ENCODE measurements around the gene ANGPTL1. TPM values are rescaled to one million over a fixed set of nuclear protein-coding genes. Genes with fewer than 3 reads are reported as not detected.

Gene ANGPTL1
- total RNA-seq, 3 donors from 2014 or later (not counting 1 experiment from before 2014, with no cell fraction given): not detected

DNA sequence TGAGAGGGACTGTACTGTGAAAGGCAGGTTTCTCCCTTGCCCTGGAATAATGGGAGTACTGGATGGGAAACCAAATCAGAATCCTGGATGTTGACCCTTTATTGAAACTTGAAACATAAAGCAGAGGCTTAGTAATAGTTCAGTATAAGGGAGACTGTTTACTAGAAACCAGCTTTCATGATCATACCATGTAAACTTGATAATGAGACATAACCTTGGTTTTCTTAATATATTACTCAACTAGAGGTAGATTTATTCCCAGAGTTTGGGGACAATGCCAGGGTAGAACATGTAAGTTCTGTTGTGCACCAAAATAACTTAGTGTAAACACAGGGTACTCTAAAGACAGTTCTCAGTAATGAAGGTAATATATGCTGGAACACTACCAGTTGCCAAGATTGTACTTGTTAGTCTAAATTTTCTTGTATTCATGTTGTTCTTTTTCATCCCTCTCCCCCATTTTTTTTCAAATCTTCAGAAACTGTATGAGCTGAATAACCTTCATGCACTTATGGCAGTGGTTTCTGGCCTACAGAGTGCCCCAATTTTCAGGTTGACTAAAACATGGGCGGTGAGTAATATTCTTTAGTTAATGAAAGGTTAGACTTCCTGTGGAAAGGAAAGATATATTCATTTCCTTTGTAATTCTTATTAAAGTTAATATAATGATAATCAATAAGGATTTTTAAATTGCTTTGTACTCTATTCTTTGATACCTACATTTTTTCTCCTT, 49.6 kb downstream of the ANGPTL1 start:
- no peak overlapping the region for H3K4me3 ChIP-seq (ENCODE audit: low read length)
- no peaks in the 10 kb centered on the region for H3K4me1 ChIP-seq (ENCODE audit: control insufficient read depth, insufficient read depth, low read length)
- DNase-seq (no peak), ATAC-seq (no peak)
- Mint-ChIP-seq H3K4me1 (peaks cover 0 to 5% of the 10 kb centered on the region in 2 donors), H3K9me3 (no peaks in the 10 kb centered on the region), H3K27ac (no peak overlapping the region), H3K4me3 (no peak overlapping the region), H3K36me3 (no peaks in the 10 kb centered on the region), H3K27me3 (ENCODE audit: low read depth in 2 of 2) (no peaks in the 10 kb centered on the region)
- H3K36me3 ChIP-seq (ENCODE audit: control insufficient read depth, insufficient read depth, low read length): no peaks in the 10 kb centered on the region
- no peak overlapping the region for H3K27ac ChIP-seq (ENCODE audit: low read length)
- no peaks in the 10 kb centered on the region for H3K9me3 ChIP-seq (ENCODE audit: control insufficient read depth, insufficient read depth, low read length)
- no peaks in the 10 kb centered on the region for H3K27me3 ChIP-seq (ENCODE audit: control insufficient read depth, insufficient read depth, low read length)
- no CpG with 5 or more reads among the region's 1 CpG for WGBS (ENCODE audit: insufficient coverage)
- intact Hi-C loops (cut with micrococcal nuclease): no loop called here
- TF ChIP-seq, protein P1, sequence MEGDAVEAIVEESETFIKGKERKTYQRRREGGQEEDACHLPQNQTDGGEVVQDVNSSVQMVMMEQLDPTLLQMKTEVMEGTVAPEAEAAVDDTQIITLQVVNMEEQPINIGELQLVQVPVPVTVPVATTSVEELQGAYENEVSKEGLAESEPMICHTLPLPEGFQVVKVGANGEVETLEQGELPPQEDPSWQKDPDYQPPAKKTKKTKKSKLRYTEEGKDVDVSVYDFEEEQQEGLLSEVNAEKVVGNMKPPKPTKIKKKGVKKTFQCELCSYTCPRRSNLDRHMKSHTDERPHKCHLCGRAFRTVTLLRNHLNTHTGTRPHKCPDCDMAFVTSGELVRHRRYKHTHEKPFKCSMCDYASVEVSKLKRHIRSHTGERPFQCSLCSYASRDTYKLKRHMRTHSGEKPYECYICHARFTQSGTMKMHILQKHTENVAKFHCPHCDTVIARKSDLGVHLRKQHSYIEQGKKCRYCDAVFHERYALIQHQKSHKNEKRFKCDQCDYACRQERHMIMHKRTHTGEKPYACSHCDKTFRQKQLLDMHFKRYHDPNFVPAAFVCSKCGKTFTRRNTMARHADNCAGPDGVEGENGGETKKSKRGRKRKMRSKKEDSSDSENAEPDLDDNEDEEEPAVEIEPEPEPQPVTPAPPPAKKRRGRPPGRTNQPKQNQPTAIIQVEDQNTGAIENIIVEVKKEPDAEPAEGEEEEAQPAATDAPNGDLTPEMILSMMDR (IDR thresholded peaks at IDR 0.05): no peak

DNA sequence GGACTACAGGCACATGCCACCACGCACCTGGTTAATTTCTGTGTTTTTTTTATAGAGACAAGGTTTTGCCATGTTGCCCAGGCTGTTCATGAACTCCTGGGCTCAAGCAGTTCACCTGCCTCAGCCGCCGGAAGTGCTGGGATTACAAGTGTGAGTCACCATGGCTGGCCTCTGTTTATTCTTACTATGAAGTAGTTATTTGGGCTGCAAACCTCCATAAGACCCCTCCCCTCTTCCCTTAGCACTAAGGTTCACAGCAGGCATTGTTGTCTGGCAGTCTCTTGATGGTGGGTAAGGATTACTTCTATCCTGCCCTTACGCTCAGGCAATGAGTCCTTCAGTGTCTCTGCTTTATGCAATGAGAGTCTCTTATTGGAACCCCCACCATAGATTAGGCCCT, 51.8 kb downstream of the ANGPTL1 start:
- Mint-ChIP-seq H3K27me3 (ENCODE audit: low read depth in 2 of 2) (no peaks in the 10 kb centered on the region), H3K4me3 (no peak overlapping the region), H3K9me3 (no peaks in the 10 kb centered on the region), H3K4me1 (peaks cover 0 to 5% of the 10 kb centered on the region in 2 donors), H3K27ac (no peak overlapping the region), H3K36me3 (no peaks in the 10 kb centered on the region)
- no peaks in the 10 kb centered on the region for H3K27me3 ChIP-seq (ENCODE audit: control insufficient read depth, insufficient read depth, low read length)
- no peaks in the 10 kb centered on the region for H3K9me3 ChIP-seq (ENCODE audit: control insufficient read depth, insufficient read depth, low read length)
- intact Hi-C loops (cut with micrococcal nuclease): no loop called here
- H3K27ac ChIP-seq (ENCODE audit: low read length): no peak overlapping the region
- WGBS (ENCODE audit: insufficient coverage): 100% methylated on average over 4 of the region's 4 CpGs
- no peaks in the 10 kb centered on the region for H3K36me3 ChIP-seq (ENCODE audit: control insufficient read depth, insufficient read depth, low read length)
- TF ChIP-seq, protein P1 (IDR thresholded peaks at IDR 0.05): no peak
- no peak overlapping the region for H3K4me3 ChIP-seq (ENCODE audit: low read length)
- no peaks in the 10 kb centered on the region for H3K4me1 ChIP-seq (ENCODE audit: control insufficient read depth, insufficient read depth, low read length)
- DNase-seq (no peak), ATAC-seq (no peak)

DNA sequence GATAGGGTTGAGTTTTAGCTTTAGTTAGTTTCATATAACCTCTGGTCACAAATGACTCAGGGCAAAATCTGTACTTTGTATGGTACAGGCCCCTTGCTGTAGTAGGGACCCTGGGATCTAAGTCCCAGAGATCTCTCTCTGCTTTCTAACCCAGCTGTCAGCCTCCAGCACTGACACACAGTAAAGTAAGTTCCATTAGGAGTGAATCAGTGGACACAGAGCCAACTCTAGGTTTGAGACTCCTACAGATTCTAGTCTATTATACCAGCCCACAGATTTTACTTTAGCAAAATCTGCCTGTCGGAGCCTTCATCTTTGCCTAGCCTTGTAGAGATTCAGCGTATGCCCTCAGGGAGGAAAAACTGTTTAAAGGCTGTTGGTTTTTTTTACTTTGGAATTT, 52.5 kb downstream of the ANGPTL1 start:
- intact Hi-C loops (cut with micrococcal nuclease): no loop called here
- H3K4me1 Mint-ChIP-seq: peaks cover 0 to 5% of the 10 kb centered on the region in 2 donors
- ATAC-seq (no peak), DNase-seq (no peak)
- no peak overlapping the region for H3K27ac ChIP-seq (ENCODE audit: low read length)
- no peak overlapping the region for H3K4me3 Mint-ChIP-seq
- no CpG with 5 or more reads among the region's 2 CpGs for WGBS (ENCODE audit: insufficient coverage)
- no peaks in the 10 kb centered on the region for H3K4me1 ChIP-seq (ENCODE audit: control insufficient read depth, insufficient read depth, low read length)
- no peaks in the 10 kb centered on the region for H3K36me3 Mint-ChIP-seq
- H3K27ac Mint-ChIP-seq: no peak overlapping the region
- no peak overlapping the region for H3K4me3 ChIP-seq (ENCODE audit: low read length)
- H3K36me3 ChIP-seq (ENCODE audit: control insufficient read depth, insufficient read depth, low read length): no peaks in the 10 kb centered on the region
- no peaks in the 10 kb centered on the region for H3K9me3 ChIP-seq (ENCODE audit: control insufficient read depth, insufficient read depth, low read length)
- no peaks in the 10 kb centered on the region for H3K27me3 ChIP-seq (ENCODE audit: control insufficient read depth, insufficient read depth, low read length)
- no peaks in the 10 kb centered on the region for H3K9me3 Mint-ChIP-seq
- TF ChIP-seq, protein P1 (IDR thresholded peaks at IDR 0.05): no peak
- H3K27me3 Mint-ChIP-seq (ENCODE audit: low read depth in 2 of 2): no peaks in the 10 kb centered on the region

DNA sequence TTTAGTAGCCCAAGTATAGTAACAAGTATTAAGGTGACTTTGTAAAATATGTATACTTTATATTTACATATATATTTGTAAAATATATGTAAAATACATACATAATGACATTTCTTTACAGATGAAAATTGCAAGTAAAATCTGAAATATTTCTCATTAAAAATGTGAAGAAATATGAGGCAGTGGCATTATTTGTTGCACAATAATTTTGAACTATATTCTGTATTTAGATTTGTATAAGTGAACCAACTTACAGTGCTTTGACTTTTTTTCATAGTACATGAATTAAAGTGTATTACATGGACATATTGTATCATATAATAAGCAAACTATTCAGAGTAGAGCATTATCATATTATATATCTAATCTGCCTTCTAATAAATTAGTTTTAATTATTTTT, 60.3 kb downstream of the ANGPTL1 start:
- H3K36me3 ChIP-seq (ENCODE audit: control insufficient read depth, insufficient read depth, low read length): peaks cover 2% of the 10 kb centered on the region

More for the DNA sequence above, 60.3 kb downstream of the ANGPTL1 start:
- TF ChIP-seq, protein P1 (IDR thresholded peaks at IDR 0.05): no peak
- Mint-ChIP-seq H3K4me3 (no peak overlapping the region), H3K4me1 (no peaks in the 10 kb centered on the region), H3K27ac (no peak overlapping the region), H3K36me3 (peaks cover 4% of the 10 kb centered on the region), H3K27me3 (ENCODE audit: low read depth in 2 of 2) (no peaks in the 10 kb centered on the region), H3K9me3 (no peaks in the 10 kb centered on the region)
- Histone ChIP-seq H3K27me3 (ENCODE audit: control insufficient read depth, insufficient read depth, low read length) (no peaks in the 10 kb centered on the region), H3K4me1 (ENCODE audit: control insufficient read depth, insufficient read depth, low read length) (no peaks in the 10 kb centered on the region), H3K27ac (ENCODE audit: low read length) (no peak overlapping the region), H3K9me3 (ENCODE audit: control insufficient read depth, insufficient read depth, low read length) (no peaks in the 10 kb centered on the region), H3K4me3 (ENCODE audit: low read length) (no peak overlapping the region)
- no peak for DNase-seq
- intact Hi-C loops (cut with micrococcal nuclease): no loop called here
- no peak for ATAC-seq
